GM19023 (cell line): ENCODE data around the gene APPBP2.

Experiments
- ATAC-seq: cut with Tn5 transposase; IDR thresholded peaks from one replicate; pipeline ENCODE4 v1.9.1; 2021; ENCODE audit warnings: mild to moderate bottlenecking, moderate library complexity; ENCODE audit not compliant: unreplicated experiment

APPBP2 gene

GRCh38 chr17:60401819-60402218 is 124.2 kb downstream of the APPBP2 start:
- ATAC-seq, result no peak

DNA sequence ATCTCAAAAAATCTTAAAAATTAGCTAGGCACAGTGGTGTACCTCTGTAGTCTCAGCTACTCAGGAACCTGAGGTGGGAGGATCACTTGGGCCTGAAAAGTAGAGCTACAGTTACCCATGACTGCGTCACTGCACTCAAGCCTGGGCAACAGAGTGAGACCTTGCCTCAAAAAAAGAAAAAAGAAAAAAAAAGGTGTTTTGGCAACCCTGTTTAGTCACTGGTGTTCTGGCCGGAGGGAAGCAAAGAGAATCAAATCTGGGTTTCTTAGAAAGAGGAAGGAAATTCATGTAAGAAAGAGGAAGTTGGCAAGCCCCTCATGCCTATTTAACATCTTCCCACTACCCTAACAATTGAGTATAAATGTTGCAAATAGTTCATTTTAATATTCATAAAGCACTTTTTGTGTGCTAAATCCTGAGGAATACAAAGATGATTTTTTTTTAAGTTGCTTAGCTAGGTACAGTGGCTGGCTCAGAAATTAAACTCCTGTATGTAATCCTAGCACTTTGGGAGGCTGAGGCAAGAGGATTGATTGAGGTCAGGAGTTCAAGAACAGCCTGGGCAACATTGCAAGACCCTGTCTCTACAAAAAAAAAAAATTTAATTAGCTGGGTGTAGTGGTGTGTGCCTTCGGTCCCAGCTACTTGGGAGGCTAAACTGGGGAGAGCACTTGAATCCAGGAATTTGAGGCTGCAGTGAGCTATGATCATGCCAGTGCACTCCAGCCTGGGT is 127.6 kb downstream of the APPBP2 start:
- ATAC-seq, result no peak

- ATAC-seq, result no peak
These were observed 129.6 kb downstream of the APPBP2 start for GRCh38 chr17:60396412-60396811.

DNA sequence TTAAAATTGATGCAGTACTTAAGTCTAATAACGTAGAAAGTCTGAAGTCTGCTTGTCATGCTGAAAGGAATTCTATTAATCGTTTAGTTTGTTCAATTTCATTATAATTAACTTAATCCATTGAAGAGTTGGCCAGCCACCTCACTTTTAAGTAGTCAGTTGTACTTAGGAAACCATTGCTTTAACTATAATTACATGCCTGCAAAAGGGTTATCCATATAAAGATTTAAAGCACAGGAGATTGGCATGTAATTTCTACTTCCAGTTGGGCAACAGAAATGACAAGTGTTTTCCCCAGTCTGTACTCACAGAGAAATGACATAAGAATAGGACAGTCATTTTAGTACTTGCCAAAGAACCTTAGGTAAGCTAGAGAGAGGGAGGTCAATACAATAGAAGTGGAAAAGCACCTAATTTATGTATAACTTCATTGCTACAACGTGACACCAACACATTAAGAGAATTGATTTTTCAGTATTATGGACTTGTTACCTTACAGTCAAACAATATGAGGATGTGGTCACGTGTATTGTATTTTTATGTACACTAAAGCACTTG is 130.5 kb downstream of the APPBP2 start:
- ATAC-seq, result no peak

- ATAC-seq, result no peak
These were observed 132.0 kb downstream of the APPBP2 start for GRCh38 chr17:60393840-60394723.
